ENCODE measurements around the gene DECR2. TPM values are rescaled to one million over a fixed set of nuclear protein-coding genes. Genes with fewer than 3 reads are reported as not detected.

Gene DECR2
- total RNA-seq, 1 experiment from 2014 or later = 17.1 TPM

- H3K4me1 ChIP-seq (ENCODE audit: control insufficient read depth in 1 of 2, insufficient read depth in 2 of 2, low read length in 2 of 2) = peaks cover 16 to 35% of the 10 kb centered on the region in 2 experiments
- H3K27me3 ChIP-seq (ENCODE audit: insufficient read depth, low read length) = no peaks in the 10 kb centered on the region
- ChIA-PET CTCF (interaction anchor here (0.6 to 1.2 kb wide), 2 partner anchors 24 to 63 kb away, joined by 3 read pairs; partner anchors contain the start of gene DECR2), RAD21 (ENCODE audit: low non-redundant PET in 1 of 2, low total read pairs in 2 of 2, uncharacterized antibody in 2 of 2, unreplicated experiment in 2 of 2) (no interaction called here), POLR2A (no interaction called here)
- H3K9me3 ChIP-seq (ENCODE audit: control insufficient read depth in 1 of 2, insufficient read depth in 1 of 2, low read depth in 1 of 2, low read length in 2 of 2) = no peaks in the 10 kb centered on the region
- ATAC-seq (peak; percentile 80), DNase-seq (ENCODE audit: low read depth, low spot score) (peak; percentile 29)
- H3K9me2 ChIP-seq (ENCODE audit: insufficient read depth) = no peaks in the 10 kb centered on the region
- peak within 1 kb of the TSS; percentile 89 for H3K4me2 ChIP-seq (ENCODE audit: low read length)
- TF ChIP-seq EGR1 (IDR thresholded peaks at IDR 0.05; ENCODE audit: low read depth) (0 out of 2 replicates have a peak, but pooled peaks have one; percentile 18), POLR2AphosphoS5 (IDR thresholded peaks at IDR 0.05; ENCODE audit: low read depth, low read length) (peak; percentile 68), EZH2phosphoT487 (IDR thresholded peaks at IDR 0.05; ENCODE audit: borderline replicate concordance) (no peak), ZNF274 (IDR thresholded peaks at IDR 0.05; ENCODE audit: low read depth, low read length) (no peak), POLR2A (IDR thresholded peaks at IDR 0.05; ENCODE audit: borderline replicate concordance, extremely low read depth, insufficient read depth, insufficient read length) (peak; percentile 44), FOSL1 (IDR thresholded peaks at IDR 0.05; ENCODE audit: low read depth) (no peak), SIN3A (IDR thresholded peaks at IDR 0.05; ENCODE audit: low read depth) (peak; percentile 40; the same call in 1 of the 2 replicates), ELF1 (IDR thresholded peaks at IDR 0.05; ENCODE audit: borderline replicate concordance, low read depth) (no peak), CBX3 (IDR thresholded peaks at IDR 0.05; ENCODE audit: low read depth) (no peak), CEBPB (IDR thresholded peaks at IDR 0.05; ENCODE audit: low read depth) (0 out of 2 replicates have a peak, but pooled peaks have one; percentile 6), RAD21 (IDR thresholded peaks at IDR 0.05; ENCODE audit: low read depth) (0 out of 2 replicates have a peak, but pooled peaks have one; percentile 5), TCF7L2 (IDR thresholded peaks at IDR 0.05; ENCODE audit: borderline replicate concordance, extremely low read depth, insufficient read depth, insufficient read length) (peak; percentile 74)
- TF ChIP-seq, protein P1, sequence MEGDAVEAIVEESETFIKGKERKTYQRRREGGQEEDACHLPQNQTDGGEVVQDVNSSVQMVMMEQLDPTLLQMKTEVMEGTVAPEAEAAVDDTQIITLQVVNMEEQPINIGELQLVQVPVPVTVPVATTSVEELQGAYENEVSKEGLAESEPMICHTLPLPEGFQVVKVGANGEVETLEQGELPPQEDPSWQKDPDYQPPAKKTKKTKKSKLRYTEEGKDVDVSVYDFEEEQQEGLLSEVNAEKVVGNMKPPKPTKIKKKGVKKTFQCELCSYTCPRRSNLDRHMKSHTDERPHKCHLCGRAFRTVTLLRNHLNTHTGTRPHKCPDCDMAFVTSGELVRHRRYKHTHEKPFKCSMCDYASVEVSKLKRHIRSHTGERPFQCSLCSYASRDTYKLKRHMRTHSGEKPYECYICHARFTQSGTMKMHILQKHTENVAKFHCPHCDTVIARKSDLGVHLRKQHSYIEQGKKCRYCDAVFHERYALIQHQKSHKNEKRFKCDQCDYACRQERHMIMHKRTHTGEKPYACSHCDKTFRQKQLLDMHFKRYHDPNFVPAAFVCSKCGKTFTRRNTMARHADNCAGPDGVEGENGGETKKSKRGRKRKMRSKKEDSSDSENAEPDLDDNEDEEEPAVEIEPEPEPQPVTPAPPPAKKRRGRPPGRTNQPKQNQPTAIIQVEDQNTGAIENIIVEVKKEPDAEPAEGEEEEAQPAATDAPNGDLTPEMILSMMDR (IDR thresholded peaks at IDR 0.05 in 2 of 3, conservative IDR thresholded peaks at IDR 0.05 in 1 of 3; ENCODE audit: borderline replicate concordance in 1 of 3, insufficient read depth in 1 of 3, low read depth in 2 of 3, low read length in 2 of 3) = 0 out of 6 replicates have a peak, but pooled peaks of 1 of the 3 experiments have one; percentile 1
- intact Hi-C loops (cut with micrococcal nuclease) = no loop called here
- H4K20me1 ChIP-seq (ENCODE audit: insufficient read depth) = no peaks in the 10 kb centered on the region
- peaks cover 15% of the 10 kb centered on the region; the same call in 1 of the 2 replicates for H3K79me2 ChIP-seq (ENCODE audit: insufficient read depth, low read length)
- peak within 1 kb of the TSS; percentile 57 for H3K27ac ChIP-seq (ENCODE audit: low read depth, low read length)
- peak within 1 kb of the TSS; percentile 65 for H2AFZ ChIP-seq (ENCODE audit: low read depth, low read length, poor library complexity, severe bottlenecking)
- peak within 1 kb of the TSS; percentile 55 for H3K9ac ChIP-seq (ENCODE audit: low read length)
- BruUV-seq (replicated peaks) = no TSS peak
- no peaks in the 10 kb centered on the region for H3K36me3 ChIP-seq (ENCODE audit: control insufficient read depth in 1 of 2, insufficient read depth in 2 of 2, low read length in 2 of 2)
- peak within 1 kb of the TSS; percentile 43 to 60 for H3K4me3 ChIP-seq (replicated peaks in 1 of 2; ENCODE audit: low read depth in 1 of 2, low read length in 2 of 2)
Observed at GRCh38 chr16:425082-425718, 23.5 kb downstream of the DECR2 start, which contains the start of gene RAB11FIP3. Gene RAB11FIP3 (plus strand): TSS chr16:425649. CDS start chr16:426007, 358 bp downstream.
